ENCODE measurements around the gene UGCG. TPM values are rescaled to one million over a fixed set of nuclear protein-coding genes. Genes with fewer than 3 reads are reported as not detected.
A peak's percentile ranks its signal among the peaks of the same experiment; 100 is the strongest.

The UGCG gene
- total RNA-seq, 2 donors from 2014 or later = 17.1 to 26.2 TPM

DNA sequence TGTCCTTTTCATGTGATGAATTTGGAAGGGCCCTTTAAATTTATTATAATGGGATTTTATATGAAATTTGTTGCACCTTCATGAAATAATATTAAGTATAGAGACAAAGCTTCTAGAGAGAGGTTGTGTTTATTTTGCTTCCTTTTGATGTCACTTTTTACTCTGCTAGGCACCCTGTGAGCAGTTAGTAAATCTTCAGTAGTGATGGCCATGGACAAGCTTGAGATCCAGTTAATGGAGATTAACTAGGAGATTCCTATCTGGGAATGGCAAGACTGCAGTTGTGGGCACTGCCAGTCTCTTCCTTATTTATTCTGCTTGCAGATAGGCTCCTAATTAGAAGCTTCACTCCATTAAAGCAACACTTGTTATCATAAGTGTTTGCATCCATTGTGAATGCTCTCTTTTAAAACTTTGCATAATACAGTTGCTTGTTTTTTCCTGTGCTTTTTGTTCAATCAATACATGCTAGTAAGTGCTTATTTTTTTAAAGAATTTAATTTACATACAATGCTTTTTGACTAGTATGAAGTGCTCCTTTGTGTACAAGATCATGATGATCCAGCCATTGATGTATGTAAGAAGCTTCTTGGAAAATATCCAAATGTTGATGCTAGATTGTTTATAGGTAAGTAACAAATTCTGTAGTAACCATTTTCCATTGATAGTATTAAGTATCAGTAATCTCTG is 25.9 kb downstream of the UGCG start:
- DNase-seq = no peak
- Histone ChIP-seq H3K27ac (peak overlapping the region in 1 of 4 donors; percentile 50), H3K36me3 (replicated peaks in 1 of 2; ENCODE audit: insufficient read depth in 1 of 2, low read depth in 2 of 2) (no peaks in the 10 kb centered on the region), H3K4me3 (no peak overlapping the region), H3K27me3 (no peaks in the 10 kb centered on the region), H3K4me1 (peaks cover 67% of the 10 kb centered on the region), H3K9me3 (no peaks in the 10 kb centered on the region)
- intact Hi-C loops (cut with DNase I) = no loop called here
- ATAC-seq = no peak
- no peak for TF ChIP-seq POLR2A (IDR thresholded peaks at IDR 0.05)
- TF ChIP-seq, protein P1, sequence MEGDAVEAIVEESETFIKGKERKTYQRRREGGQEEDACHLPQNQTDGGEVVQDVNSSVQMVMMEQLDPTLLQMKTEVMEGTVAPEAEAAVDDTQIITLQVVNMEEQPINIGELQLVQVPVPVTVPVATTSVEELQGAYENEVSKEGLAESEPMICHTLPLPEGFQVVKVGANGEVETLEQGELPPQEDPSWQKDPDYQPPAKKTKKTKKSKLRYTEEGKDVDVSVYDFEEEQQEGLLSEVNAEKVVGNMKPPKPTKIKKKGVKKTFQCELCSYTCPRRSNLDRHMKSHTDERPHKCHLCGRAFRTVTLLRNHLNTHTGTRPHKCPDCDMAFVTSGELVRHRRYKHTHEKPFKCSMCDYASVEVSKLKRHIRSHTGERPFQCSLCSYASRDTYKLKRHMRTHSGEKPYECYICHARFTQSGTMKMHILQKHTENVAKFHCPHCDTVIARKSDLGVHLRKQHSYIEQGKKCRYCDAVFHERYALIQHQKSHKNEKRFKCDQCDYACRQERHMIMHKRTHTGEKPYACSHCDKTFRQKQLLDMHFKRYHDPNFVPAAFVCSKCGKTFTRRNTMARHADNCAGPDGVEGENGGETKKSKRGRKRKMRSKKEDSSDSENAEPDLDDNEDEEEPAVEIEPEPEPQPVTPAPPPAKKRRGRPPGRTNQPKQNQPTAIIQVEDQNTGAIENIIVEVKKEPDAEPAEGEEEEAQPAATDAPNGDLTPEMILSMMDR (IDR thresholded peaks at IDR 0.05) = no peak

DNA sequence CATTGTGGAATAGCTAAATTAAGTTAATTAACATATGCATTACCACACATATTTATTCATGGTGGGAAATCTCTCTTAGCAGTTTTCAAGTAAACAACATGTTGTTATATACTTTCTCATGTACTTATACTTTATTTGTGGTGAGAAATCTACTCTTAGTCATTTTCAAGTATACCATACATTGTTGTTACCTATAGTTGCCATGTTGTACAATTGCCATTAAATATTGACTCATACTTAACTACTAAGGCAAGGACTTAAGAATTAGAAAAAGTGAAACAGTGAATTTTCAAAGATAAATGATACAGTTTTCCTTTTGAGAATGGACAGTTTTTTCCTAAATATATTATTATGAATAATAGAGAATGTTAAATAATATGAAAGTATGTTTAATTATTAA is 27.7 kb downstream of the UGCG start:
- TF ChIP-seq, protein P1 (IDR thresholded peaks at IDR 0.05) = no peak
- TF ChIP-seq POLR2A (IDR thresholded peaks at IDR 0.05) = no peak
- intact Hi-C loops (cut with DNase I) = no loop called here
- Histone ChIP-seq H3K4me1 (peaks cover 66% of the 10 kb centered on the region), H3K36me3 (replicated peaks in 1 of 2; ENCODE audit: insufficient read depth in 1 of 2, low read depth in 2 of 2) (no peaks in the 10 kb centered on the region), H3K27me3 (no peaks in the 10 kb centered on the region), H3K27ac (peak overlapping the region in 1 of 4 donors; percentile 81), H3K9me3 (no peaks in the 10 kb centered on the region), H3K4me3 (no peak overlapping the region)
- no peak for DNase-seq
- ATAC-seq = no peak

DNA sequence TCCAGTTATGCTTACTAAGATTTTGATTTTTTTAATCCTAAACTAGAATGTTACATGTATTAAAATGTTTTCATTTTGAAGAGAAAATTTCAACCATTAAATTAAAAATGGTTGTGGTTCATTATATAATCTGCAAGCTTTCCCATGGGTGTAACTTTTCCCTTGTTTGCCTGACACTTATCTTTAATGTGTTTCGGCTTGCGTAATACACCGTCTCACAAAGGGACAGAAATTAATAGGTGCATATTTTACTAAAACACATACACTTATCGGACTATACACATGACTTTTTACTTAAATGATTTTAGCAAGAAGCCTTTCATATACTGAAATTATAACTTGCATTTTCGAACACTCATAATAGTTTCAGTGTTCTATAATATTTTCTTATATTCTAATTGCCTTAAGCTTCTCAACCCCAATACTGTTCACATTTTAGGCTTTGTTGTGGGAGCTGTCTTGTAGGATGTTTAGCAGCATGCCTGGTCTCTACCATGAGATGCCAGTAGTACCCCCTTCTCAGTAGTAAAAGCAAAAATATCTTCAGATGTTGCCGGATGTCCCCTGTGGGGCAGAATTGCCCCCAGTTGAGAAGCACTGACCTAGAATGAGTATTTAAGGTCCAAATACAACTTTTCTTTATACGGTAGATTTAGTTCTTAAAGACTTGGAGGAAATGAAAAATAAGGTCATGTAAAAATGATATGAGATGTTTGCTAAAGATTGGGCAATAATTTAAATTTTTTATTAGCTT is 28.6 kb downstream of the UGCG start:
- 28 to 32% methylated on average over 7 of the region's 7 CpGs for WGBS, 2 donors
- TF ChIP-seq, protein P1 (IDR thresholded peaks at IDR 0.05) = no peak
- no peak for TF ChIP-seq POLR2A (IDR thresholded peaks at IDR 0.05)
- no peak for DNase-seq
- Histone ChIP-seq H3K27ac (peak overlapping the region in 3 of 4 donors; percentile 44 to 81 (median 81)), H3K4me1 (peaks cover 59% of the 10 kb centered on the region), H3K4me3 (no peak overlapping the region), H3K9me3 (no peaks in the 10 kb centered on the region), H3K27me3 (no peaks in the 10 kb centered on the region), H3K36me3 (replicated peaks in 1 of 2; ENCODE audit: insufficient read depth in 1 of 2, low read depth in 2 of 2) (no peaks in the 10 kb centered on the region)
- intact Hi-C loops (cut with DNase I) = no loop called here
- peak; percentile 27 for ATAC-seq

DNA sequence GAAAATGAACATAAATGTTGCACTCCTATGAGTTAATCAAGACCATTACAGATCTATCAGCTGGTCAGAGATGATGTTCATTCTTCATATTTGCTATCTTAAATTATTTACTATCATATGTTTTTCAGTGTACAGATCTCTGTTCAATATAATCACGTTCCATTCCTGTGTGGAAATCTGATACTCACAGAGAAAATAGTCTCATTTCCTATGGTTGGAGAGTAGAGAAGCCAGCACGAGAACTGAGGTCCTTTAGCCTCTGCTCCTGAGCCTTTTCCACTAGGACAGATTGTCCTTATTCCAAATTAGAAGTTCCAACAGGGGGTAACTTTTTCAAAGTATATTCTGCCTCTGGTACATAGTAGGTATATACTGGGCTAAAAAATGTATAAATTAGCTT is 29.2 kb downstream of the UGCG start:
- Histone ChIP-seq H3K4me3 (no peak overlapping the region), H3K9me3 (no peaks in the 10 kb centered on the region), H3K36me3 (replicated peaks in 1 of 2; ENCODE audit: insufficient read depth in 1 of 2, low read depth in 2 of 2) (no peaks in the 10 kb centered on the region), H3K4me1 (peaks cover 59% of the 10 kb centered on the region), H3K27me3 (no peaks in the 10 kb centered on the region), H3K27ac (peak overlapping the region in 3 of 4 donors; percentile 44 to 81 (median 81))
- WGBS, 2 donors = 29% methylated on average over 2 of the region's 2 CpGs
- ATAC-seq (no peak), DNase-seq (no peak)
- intact Hi-C loops (cut with DNase I) = no loop called here
- no peak for TF ChIP-seq POLR2A (IDR thresholded peaks at IDR 0.05)
- TF ChIP-seq, protein P1 (IDR thresholded peaks at IDR 0.05) = no peak
